ENCODE results near the gene TTLL5. TPM values are rescaled to one million over a fixed set of nuclear protein-coding genes. Genes with fewer than 3 reads are reported as not detected.

Gene TTLL5
- total and polyA plus RNA-seq, 2 of the 13 experiments (the other 11 are each of a cell fraction or from before 2014, with no cell fraction given) = 11.8 to 18.8 TPM

DNA sequence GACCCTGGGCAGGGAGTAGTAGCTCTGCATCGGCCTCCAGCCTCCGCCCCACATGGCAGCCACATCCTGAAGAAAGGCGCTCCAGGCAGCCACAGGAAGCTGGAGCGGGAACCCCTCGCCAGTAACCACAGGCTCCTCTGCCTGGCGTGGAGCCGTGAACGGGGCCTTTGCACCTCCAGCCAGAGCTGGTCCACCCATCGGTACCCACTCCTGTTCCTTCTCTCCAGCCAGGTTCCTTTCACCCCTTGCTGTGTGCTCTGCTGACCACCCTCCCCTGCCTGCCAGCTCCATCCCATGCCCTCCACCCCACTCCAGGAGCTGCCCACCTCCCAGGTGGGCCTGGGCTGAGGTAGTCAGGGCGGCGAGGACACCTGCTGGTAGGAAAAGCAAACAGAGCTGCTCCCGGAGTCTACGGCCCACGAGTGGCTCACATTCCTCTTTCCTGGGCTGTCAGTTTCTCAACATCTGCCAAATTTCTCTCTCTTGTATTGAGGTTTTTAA lies 318.1 kb downstream of the TTLL5 start (continued):
- no peak for TF ChIP-seq ZNF207 (IDR thresholded peaks at IDR 0.05; ENCODE audit: borderline replicate concordance)
- no peak for TF ChIP-seq ZNF232 (CRISPR knock-in tag; IDR thresholded peaks at IDR 0.05; ENCODE audit: borderline replicate concordance)
- TF ChIP-seq TCF7L2 (IDR thresholded peaks at IDR 0.05; ENCODE audit: low read depth, low read length) = no peak
- no peak for TF ChIP-seq REXO4 (CRISPR knock-in tag; IDR thresholded peaks at IDR 0.05; ENCODE audit: borderline replicate concordance)
- TF ChIP-seq POLR2AphosphoS2 (IDR thresholded peaks at IDR 0.05; ENCODE audit: low read depth, low read length) = no peak
- TF ChIP-seq, protein P1, sequence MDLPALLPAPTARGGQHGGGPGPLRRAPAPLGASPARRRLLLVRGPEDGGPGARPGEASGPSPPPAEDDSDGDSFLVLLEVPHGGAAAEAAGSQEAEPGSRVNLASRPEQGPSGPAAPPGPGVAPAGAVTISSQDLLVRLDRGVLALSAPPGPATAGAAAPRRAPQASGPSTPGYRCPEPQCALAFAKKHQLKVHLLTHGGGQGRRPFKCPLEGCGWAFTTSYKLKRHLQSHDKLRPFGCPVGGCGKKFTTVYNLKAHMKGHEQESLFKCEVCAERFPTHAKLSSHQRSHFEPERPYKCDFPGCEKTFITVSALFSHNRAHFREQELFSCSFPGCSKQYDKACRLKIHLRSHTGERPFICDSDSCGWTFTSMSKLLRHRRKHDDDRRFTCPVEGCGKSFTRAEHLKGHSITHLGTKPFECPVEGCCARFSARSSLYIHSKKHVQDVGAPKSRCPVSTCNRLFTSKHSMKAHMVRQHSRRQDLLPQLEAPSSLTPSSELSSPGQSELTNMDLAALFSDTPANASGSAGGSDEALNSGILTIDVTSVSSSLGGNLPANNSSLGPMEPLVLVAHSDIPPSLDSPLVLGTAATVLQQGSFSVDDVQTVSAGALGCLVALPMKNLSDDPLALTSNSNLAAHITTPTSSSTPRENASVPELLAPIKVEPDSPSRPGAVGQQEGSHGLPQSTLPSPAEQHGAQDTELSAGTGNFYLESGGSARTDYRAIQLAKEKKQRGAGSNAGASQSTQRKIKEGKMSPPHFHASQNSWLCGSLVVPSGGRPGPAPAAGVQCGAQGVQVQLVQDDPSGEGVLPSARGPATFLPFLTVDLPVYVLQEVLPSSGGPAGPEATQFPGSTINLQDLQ (CRISPR knock-in tag; IDR thresholded peaks at IDR 0.05) = no peak
- TF ChIP-seq ZNF138 (CRISPR knock-in tag; IDR thresholded peaks at IDR 0.05; ENCODE audit: low read depth) = no peak
- no peak for TF ChIP-seq CAMTA2 (CRISPR knock-in tag; IDR thresholded peaks at IDR 0.05; ENCODE audit: borderline replicate concordance)
- TF ChIP-seq MEIS2 (CRISPR knock-in tag; IDR thresholded peaks at IDR 0.05) = no peak
- TF ChIP-seq, protein P2, sequence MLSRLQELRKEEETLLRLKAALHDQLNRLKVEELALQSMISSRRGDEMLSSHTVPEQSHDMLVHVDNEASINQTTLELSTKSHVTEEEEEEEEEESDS (CRISPR knock-in tag; IDR thresholded peaks at IDR 0.05; ENCODE audit: borderline replicate concordance) = no peak
- TF ChIP-seq ZNF530 (CRISPR knock-in tag; IDR thresholded peaks at IDR 0.05; ENCODE audit: low read depth) = no peak
- TF ChIP-seq ZNF614 (CRISPR knock-in tag; IDR thresholded peaks at IDR 0.05; ENCODE audit: borderline replicate concordance) = no peak
- TF ChIP-seq CC2D1A (CRISPR knock-in tag; IDR thresholded peaks at IDR 0.05) = no peak
- no peak for TF ChIP-seq BRCA1 (CRISPR knock-in tag; IDR thresholded peaks at IDR 0.05)
- no peak for TF ChIP-seq CBX2 (IDR thresholded peaks at IDR 0.05; ENCODE audit: low read depth, low read length)
- no peak for TF ChIP-seq CBX2 (CRISPR knock-in tag; IDR thresholded peaks at IDR 0.05; ENCODE audit: low read depth)
- TF ChIP-seq HNRNPLL (IDR thresholded peaks at IDR 0.05; ENCODE audit: low read depth, low read length, poor library complexity, severe bottlenecking) = peak; percentile 56
- no peak for TF ChIP-seq GZF1 (CRISPR knock-in tag; IDR thresholded peaks at IDR 0.05)
- TF ChIP-seq ZNF383 (CRISPR knock-in tag; IDR thresholded peaks at IDR 0.05; ENCODE audit: borderline replicate concordance) = no peak
- TF ChIP-seq, protein P3, sequence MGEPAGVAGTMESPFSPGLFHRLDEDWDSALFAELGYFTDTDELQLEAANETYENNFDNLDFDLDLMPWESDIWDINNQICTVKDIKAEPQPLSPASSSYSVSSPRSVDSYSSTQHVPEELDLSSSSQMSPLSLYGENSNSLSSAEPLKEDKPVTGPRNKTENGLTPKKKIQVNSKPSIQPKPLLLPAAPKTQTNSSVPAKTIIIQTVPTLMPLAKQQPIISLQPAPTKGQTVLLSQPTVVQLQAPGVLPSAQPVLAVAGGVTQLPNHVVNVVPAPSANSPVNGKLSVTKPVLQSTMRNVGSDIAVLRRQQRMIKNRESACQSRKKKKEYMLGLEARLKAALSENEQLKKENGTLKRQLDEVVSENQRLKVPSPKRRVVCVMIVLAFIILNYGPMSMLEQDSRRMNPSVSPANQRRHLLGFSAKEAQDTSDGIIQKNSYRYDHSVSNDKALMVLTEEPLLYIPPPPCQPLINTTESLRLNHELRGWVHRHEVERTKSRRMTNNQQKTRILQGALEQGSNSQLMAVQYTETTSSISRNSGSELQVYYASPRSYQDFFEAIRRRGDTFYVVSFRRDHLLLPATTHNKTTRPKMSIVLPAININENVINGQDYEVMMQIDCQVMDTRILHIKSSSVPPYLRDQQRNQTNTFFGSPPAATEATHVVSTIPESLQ (CRISPR knock-in tag; conservative IDR thresholded peaks at IDR 0.05) = no peak
- TF ChIP-seq, protein P4, sequence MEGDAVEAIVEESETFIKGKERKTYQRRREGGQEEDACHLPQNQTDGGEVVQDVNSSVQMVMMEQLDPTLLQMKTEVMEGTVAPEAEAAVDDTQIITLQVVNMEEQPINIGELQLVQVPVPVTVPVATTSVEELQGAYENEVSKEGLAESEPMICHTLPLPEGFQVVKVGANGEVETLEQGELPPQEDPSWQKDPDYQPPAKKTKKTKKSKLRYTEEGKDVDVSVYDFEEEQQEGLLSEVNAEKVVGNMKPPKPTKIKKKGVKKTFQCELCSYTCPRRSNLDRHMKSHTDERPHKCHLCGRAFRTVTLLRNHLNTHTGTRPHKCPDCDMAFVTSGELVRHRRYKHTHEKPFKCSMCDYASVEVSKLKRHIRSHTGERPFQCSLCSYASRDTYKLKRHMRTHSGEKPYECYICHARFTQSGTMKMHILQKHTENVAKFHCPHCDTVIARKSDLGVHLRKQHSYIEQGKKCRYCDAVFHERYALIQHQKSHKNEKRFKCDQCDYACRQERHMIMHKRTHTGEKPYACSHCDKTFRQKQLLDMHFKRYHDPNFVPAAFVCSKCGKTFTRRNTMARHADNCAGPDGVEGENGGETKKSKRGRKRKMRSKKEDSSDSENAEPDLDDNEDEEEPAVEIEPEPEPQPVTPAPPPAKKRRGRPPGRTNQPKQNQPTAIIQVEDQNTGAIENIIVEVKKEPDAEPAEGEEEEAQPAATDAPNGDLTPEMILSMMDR (CRISPR knock-in tag; IDR thresholded peaks at IDR 0.05) = peak; percentile 80
- TF ChIP-seq SOX13 (IDR thresholded peaks at IDR 0.05) = no peak
- TF ChIP-seq SOX13 (CRISPR knock-in tag; conservative IDR thresholded peaks at IDR 0.05 in 1 of 2, IDR thresholded peaks at IDR 0.05 in 1 of 2) = no peak
- TF ChIP-seq MXD4 (CRISPR knock-in tag; IDR thresholded peaks at IDR 0.05) = no peak
- TF ChIP-seq ZNF839 (CRISPR knock-in tag; IDR thresholded peaks at IDR 0.05; ENCODE audit: borderline replicate concordance) = no peak
- peak; percentile 39; the same call in 1 of the 2 replicates for TF ChIP-seq ZNF788 (CRISPR knock-in tag; IDR thresholded peaks at IDR 0.05; ENCODE audit: borderline replicate concordance)
